Sigmoid colon (tissue), 3 donors: Measurements from ENCODE around the gene TMEM219.

Experiments
- POLR2A ChIP-seq, 2 donors: fragments of 450-650 bp; IDR thresholded peaks; one replicate each; pipeline ENCODE4 v1.6.1; 2016; ENCODE audit warnings: antibody characterized with exemption in 2 of 2, mild to moderate bottlenecking in 2 of 2, moderate library complexity in 2 of 2
- TF ChIP-seq, protein P1 (sequence below), 4 experiments: fragments of 450-650 bp in 3 of 4; fragments of 200-600 bp in 1 of 4; IDR thresholded peaks; one replicate each; pipeline ENCODE4 v1.5.1; 2016 to 2019; ENCODE audit warnings: antibody characterized with exemption in 4 of 4, mild to moderate bottlenecking in 3 of 4, moderate library complexity in 2 of 4

DNA sequence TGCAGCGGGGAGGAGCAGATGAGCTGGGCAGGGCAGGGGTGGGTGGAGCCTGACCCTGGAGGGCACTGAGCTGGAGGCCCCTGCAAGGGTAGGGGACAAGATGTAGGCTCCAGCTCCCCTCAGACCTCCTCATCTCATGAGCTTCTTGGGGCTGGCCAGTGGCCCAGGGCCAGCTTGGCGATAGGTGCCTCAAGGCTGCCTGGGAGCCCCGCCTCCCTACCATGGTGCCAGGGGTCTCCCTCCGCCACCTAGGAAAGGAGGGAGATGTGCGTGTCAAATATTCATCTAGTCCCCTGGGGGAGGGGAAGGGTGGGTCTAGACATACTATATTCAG is 29.7 kb downstream of the TMEM219 start:
- TF ChIP-seq, protein P1, sequence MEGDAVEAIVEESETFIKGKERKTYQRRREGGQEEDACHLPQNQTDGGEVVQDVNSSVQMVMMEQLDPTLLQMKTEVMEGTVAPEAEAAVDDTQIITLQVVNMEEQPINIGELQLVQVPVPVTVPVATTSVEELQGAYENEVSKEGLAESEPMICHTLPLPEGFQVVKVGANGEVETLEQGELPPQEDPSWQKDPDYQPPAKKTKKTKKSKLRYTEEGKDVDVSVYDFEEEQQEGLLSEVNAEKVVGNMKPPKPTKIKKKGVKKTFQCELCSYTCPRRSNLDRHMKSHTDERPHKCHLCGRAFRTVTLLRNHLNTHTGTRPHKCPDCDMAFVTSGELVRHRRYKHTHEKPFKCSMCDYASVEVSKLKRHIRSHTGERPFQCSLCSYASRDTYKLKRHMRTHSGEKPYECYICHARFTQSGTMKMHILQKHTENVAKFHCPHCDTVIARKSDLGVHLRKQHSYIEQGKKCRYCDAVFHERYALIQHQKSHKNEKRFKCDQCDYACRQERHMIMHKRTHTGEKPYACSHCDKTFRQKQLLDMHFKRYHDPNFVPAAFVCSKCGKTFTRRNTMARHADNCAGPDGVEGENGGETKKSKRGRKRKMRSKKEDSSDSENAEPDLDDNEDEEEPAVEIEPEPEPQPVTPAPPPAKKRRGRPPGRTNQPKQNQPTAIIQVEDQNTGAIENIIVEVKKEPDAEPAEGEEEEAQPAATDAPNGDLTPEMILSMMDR (IDR thresholded peaks at IDR 0.05) = no peak
- TF ChIP-seq POLR2A (IDR thresholded peaks at IDR 0.05) = no peak
